Transverse colon (tissue), 4 donors: ENCODE measurements around the gene KLF15. TPM values are rescaled to one million over a fixed set of nuclear protein-coding genes. Genes with fewer than 3 reads are reported as not detected.

Source experiments
- DNase-seq: peaks from one replicate; pipeline ENCODE4 v3.0.0-alpha.2; 2019
- H3K27ac ChIP-seq, 4 donors: fragments of 200-600 bp; sonication (generic); 2 replicates each; pipeline ENCODE4 v1.5.1; 2016 to 2018; ENCODE audit warnings: inconsistent platforms in 4 of 4
- H3K27me3 ChIP-seq: fragments of 200-600 bp; sonication (generic); 2 replicates; pipeline ENCODE4 v1.5.1; 2017; ENCODE audit warnings: inconsistent platforms
- H3K36me3 ChIP-seq, 4 donors: fragments of 200-600 bp; sonication (generic); 2 replicates each; pipeline ENCODE4 v1.5.1; 2017 to 2019; ENCODE audit warnings: inconsistent platforms in 4 of 4
- H3K4me1 ChIP-seq, 4 donors: fragments of 200-600 bp; sonication (generic); 2 replicates each; pipeline ENCODE4 v1.5.1; 2017 to 2020; ENCODE audit warnings: inconsistent platforms in 4 of 4
- H3K4me3 ChIP-seq, 4 donors: fragments of 200-600 bp; sonication (generic); 1 replicate in 1 of 4; 2 replicates in 3 of 4; pipeline versions ENCODE4 v1.5.1 to v1.6.1; 2017 to 2019; ENCODE audit warnings: inconsistent platforms in 4 of 4
- H3K9me3 ChIP-seq, 2 donors: fragments of 200-600 bp; sonication (generic); 2 replicates each; pipeline ENCODE4 v1.5.1; 2017 to 2019; ENCODE audit warnings: inconsistent platforms in 2 of 2
- CTCF ChIP-seq, 5 experiments: fragments of 200-600 bp in 3 of 5; fragments of 450-650 bp in 2 of 5; sonication (generic) in 3 of 5; IDR thresholded peaks; 1 replicate in 2 of 5; 2 replicates in 3 of 5; pipeline ENCODE4 v1.5.1; 2016 to 2017; ENCODE audit warnings: antibody characterized with exemption in 5 of 5, inconsistent platforms in 3 of 5, mild to moderate bottlenecking in 2 of 5, moderate library complexity in 1 of 5
- EP300 ChIP-seq: sonication (generic); formaldehyde crosslinking; IDR thresholded peaks from one replicate; pipeline ENCODE4 v1.6.1; 2017; ENCODE audit warnings: antibody characterized with exemption, low read depth
- POLR2A ChIP-seq: fragments of 450-650 bp; IDR thresholded peaks from one replicate; pipeline ENCODE4 v1.6.1; 2016; ENCODE audit warnings: antibody characterized with exemption, mild to moderate bottlenecking, moderate library complexity
- POLR2AphosphoS5 ChIP-seq, 3 donors: sonication (generic); formaldehyde crosslinking; IDR thresholded peaks; one replicate each; pipeline ENCODE4 v1.6.1; 2016; ENCODE audit warnings: antibody characterized with exemption in 3 of 3
- WGBS, 2 donors: methylation state at CpG; one replicate each; pipeline ENCODE4 v1.1.5; 2018; ENCODE audit warnings: low coverage in 1 of 2; 5-methylcytosine and 5-hydroxymethylcytosine counted together
- in situ Hi-C, 4 donors: fragments of 200-750 bp; cut with MboI; loops; one replicate each; pipeline versions ENCODE4 v1.15.0 to v1.15.1; 2017; ENCODE audit warnings: low sequenced_read_pairs in 3 of 4, low pct_ligation_motif_present in 1 of 4, low pct_unique_long_range_greater_than_20kb in 1 of 4
- intact Hi-C: fragments of 100-400 bp; cut with DNase I; formaldehyde crosslinking; loops from one replicate; pipeline ENCODE4 v1.15.1; 2023; ENCODE audit warnings: low total_unique reads
- total RNA-seq, 4 donors: library from RNA; depleted of rRNA; stranded (reverse); fragments of >200 nt; gene quantifications; one replicate each; pipeline ENCODE4 v1.1.0, GENCODE V29; 2016

KLF15 gene
- total RNA-seq, 4 donors from 2014 or later = 4.0 to 19.5 (median 8.4) TPM

DNA sequence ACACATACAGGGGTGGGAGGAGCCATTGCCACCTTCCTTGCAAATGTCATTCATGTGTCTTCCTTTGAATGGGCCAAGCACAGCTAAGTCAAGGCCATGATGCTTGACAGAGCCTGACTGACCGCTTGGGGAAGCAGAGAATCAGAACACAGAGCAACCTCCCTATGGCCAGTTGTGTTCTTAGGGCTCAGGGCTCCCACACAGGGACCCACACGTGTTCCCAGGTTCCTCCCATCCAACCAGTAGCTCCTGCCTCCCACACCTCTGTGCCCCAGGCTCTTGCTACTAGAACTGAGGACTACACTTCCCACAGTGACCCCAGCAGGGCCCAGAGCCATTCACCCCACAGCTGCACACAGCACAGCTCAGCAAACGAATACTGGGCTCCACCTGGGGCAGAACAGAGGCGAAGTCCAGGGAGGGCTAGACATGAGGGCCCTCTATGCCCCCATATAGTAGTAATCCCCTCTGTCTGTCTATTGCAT is 42.9 kb downstream of the KLF15 start:
- no peak for DNase-seq
- TF ChIP-seq POLR2A = no peak
- no peak for TF ChIP-seq POLR2AphosphoS5 (IDR thresholded peaks at IDR 0.05)
- TF ChIP-seq CTCF (IDR thresholded peaks at IDR 0.05) = no peak
- TF ChIP-seq EP300 = no peak
- in situ Hi-C loops = no loop called here
- WGBS, 2 donors = 46% methylated on average over 4 of the region's 4 CpGs; no CpG with 5 or more reads in 1 of the 2 donors
- Histone ChIP-seq H3K27me3 (no peaks in the 10 kb centered on the region), H3K4me1 (peaks cover 0 to 5% (median 0%) of the 10 kb centered on the region in 4 donors), H3K27ac (no peak overlapping the region), H3K4me3 (no peak overlapping the region), H3K9me3 (no peaks in the 10 kb centered on the region), H3K36me3 (no peaks in the 10 kb centered on the region)
- intact Hi-C loops = no loop called here

- in situ Hi-C loops = no loop called here
These were observed 43.5 kb downstream of the KLF15 start for GRCh38 chr3:126313580-126314304.

DNA sequence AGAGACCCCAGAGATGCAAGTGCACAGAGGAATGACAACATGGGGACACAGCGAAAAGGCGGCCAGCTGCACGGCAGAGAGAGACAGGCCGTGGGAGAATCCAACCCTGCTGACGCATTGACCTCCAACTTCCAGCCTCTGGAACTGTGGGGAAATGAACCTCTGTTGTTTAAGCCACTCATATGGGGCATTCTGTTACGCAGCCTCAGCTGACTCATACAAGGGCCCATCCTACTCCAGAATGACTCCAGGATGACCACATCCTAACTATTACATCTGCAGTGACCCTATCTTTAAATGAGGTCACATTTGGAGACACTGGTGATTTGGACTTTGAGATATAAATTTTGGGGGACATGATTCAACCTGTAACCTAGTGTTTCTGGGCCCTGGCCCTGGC is 44.0 kb downstream of the KLF15 start:
- DNase-seq = no peak
- no peak for TF ChIP-seq POLR2A
- TF ChIP-seq CTCF (IDR thresholded peaks at IDR 0.05) = no peak
- TF ChIP-seq POLR2AphosphoS5 (IDR thresholded peaks at IDR 0.05) = no peak
- TF ChIP-seq EP300 = no peak
- in situ Hi-C loops (no loop called here), intact Hi-C loops (no loop called here)
- WGBS, 2 donors = 93 to 100% methylated on average over 6 of the region's 6 CpGs
- H3K4me3 ChIP-seq = no peak overlapping the region
- peaks cover 0 to 5% (median 0%) of the 10 kb centered on the region in 4 donors for H3K4me1 ChIP-seq
- no peak overlapping the region for H3K27ac ChIP-seq
- H3K27me3 ChIP-seq = no peaks in the 10 kb centered on the region
- H3K36me3 ChIP-seq = no peaks in the 10 kb centered on the region
- H3K9me3 ChIP-seq = no peaks in the 10 kb centered on the region

More at GRCh38 chr3:126313580-126314304, 43.5 kb downstream of the KLF15 start:
- H3K36me3 ChIP-seq = no peaks in the 10 kb centered on the region
- no peaks in the 10 kb centered on the region for H3K27me3 ChIP-seq
- WGBS, 2 donors = 60 to 82% methylated on average over 1 to 5 of the region's 6 CpGs
- H3K27ac ChIP-seq = no peak overlapping the region
- intact Hi-C loops = no loop called here
- no peak overlapping the region for H3K4me3 ChIP-seq
- TF ChIP-seq EP300 (no peak), POLR2A (no peak), CTCF (IDR thresholded peaks at IDR 0.05) (no peak), POLR2AphosphoS5 (IDR thresholded peaks at IDR 0.05) (no peak)
- H3K4me1 ChIP-seq = peaks cover 0 to 5% (median 0%) of the 10 kb centered on the region in 4 donors
- H3K9me3 ChIP-seq = no peaks in the 10 kb centered on the region
- no peak for DNase-seq

- intact Hi-C loops (no loop called here), in situ Hi-C loops (no loop called here)
- Histone ChIP-seq H3K36me3 (no peaks in the 10 kb centered on the region), H3K4me1 (peaks cover 0 to 5% (median 0%) of the 10 kb centered on the region in 4 donors), H3K9me3 (no peaks in the 10 kb centered on the region), H3K4me3 (no peak overlapping the region), H3K27me3 (no peaks in the 10 kb centered on the region), H3K27ac (no peak overlapping the region)
- no peak for DNase-seq
- no peak for TF ChIP-seq POLR2AphosphoS5 (IDR thresholded peaks at IDR 0.05)
- no peak for TF ChIP-seq EP300
- no peak for TF ChIP-seq POLR2A
- TF ChIP-seq CTCF (IDR thresholded peaks at IDR 0.05) = no peak
- WGBS, 2 donors = 93 to 98% methylated on average over 3 to 7 of the region's 7 CpGs
These were observed 44.9 kb downstream of the KLF15 start for GRCh38 chr3:126312341-126312740.
